ENCODE results near the gene CGB5.
"Not testable (repeated sequence)": the region's sequence is repeated elsewhere in the genome, so short reads cannot be mapped to it uniquely, and the experiment has no call there.

Gene CGB5

DNA sequence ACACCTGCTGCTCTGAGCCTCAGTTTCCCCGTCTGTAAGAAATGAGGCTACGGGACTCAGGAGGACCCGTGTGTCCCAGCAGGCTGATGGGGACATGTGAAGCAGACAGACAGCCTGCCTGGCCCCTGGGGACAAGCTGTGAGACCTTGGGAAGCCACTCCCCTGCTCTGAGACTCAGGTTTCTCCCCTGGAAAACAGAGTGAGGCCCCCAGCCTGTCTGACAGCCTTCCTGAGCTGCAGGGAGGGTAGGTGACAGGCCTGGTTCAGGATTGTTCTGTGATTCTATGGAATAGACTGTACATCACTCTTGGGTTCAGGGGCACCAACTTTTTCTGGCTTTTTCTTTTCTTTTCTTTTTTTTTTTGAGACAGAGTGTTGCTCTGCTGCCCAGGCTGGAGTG is 23.9 kb downstream of the CGB5 start:
- TF ChIP-seq, protein P1, sequence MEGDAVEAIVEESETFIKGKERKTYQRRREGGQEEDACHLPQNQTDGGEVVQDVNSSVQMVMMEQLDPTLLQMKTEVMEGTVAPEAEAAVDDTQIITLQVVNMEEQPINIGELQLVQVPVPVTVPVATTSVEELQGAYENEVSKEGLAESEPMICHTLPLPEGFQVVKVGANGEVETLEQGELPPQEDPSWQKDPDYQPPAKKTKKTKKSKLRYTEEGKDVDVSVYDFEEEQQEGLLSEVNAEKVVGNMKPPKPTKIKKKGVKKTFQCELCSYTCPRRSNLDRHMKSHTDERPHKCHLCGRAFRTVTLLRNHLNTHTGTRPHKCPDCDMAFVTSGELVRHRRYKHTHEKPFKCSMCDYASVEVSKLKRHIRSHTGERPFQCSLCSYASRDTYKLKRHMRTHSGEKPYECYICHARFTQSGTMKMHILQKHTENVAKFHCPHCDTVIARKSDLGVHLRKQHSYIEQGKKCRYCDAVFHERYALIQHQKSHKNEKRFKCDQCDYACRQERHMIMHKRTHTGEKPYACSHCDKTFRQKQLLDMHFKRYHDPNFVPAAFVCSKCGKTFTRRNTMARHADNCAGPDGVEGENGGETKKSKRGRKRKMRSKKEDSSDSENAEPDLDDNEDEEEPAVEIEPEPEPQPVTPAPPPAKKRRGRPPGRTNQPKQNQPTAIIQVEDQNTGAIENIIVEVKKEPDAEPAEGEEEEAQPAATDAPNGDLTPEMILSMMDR (IDR thresholded peaks at IDR 0.05), result no peak
- peaks cover 100% of the 10 kb centered on the region for H3K27me3 ChIP-seq
- no peak overlapping the region for H3K27ac ChIP-seq
- no peaks in the 10 kb centered on the region for H3K36me3 ChIP-seq
- no peak overlapping the region for H3K4me3 ChIP-seq (ENCODE audit: low read depth in 1 of 2, low read length in 1 of 2)
- H3K9me3 ChIP-seq, result no peaks in the 10 kb centered on the region
- H3K4me1 ChIP-seq (ENCODE audit: control insufficient read depth in 1 of 2, insufficient read depth in 1 of 2, low read depth in 1 of 2, low read length in 1 of 2), result no peaks in the 10 kb centered on the region

DNA sequence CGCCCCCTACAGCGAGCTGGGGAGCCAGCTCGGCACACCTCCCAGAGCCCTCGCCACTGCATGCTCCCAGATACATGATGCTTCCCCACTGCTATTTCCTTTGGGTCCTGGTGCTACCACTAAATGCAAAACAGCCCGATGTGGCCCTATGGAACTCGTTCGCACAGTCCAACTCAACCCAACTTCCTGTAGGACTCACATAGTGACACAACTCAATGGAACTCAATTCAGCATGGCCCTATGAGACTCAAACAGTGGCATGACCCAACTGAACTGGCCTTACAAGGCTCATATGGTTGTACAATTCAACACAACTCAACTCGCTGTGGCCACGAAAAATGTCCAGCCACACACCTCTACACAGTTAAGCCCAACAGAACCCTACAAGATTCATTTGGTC is 25.4 kb downstream of the CGB5 start:
- peaks cover 100% of the 10 kb centered on the region for H3K27me3 ChIP-seq

DNA sequence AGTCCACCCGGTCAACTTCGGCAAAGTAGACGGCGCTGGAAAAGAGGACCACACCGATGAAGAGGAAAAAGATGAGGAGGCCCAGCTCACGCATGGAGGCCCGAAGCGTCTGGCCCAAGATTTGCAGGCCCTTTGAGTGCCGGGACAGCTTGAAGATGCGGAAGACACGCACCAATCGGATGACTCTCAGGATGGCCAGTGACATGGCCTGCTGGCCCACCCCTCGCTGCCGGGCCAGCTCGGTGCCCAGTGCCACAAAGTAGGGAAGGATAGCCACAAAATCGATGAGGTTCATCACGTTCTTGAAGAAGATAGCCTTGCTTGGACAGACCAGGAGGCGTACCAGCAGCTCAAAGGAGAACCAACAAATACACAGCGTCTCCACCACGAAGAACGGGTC is 26.8 kb downstream of the CGB5 start:
- Histone ChIP-seq H3K27ac (no peak overlapping the region), H3K4me3 (ENCODE audit: low read depth in 1 of 2, low read length in 1 of 2) (no peak overlapping the region), H3K27me3 (peaks cover 98% of the 10 kb centered on the region), H3K9me3 (no peaks in the 10 kb centered on the region), H3K4me1 (ENCODE audit: control insufficient read depth in 1 of 2, insufficient read depth in 1 of 2, low read depth in 1 of 2, low read length in 1 of 2) (no peaks in the 10 kb centered on the region), H3K36me3 (no peaks in the 10 kb centered on the region)
- TF ChIP-seq, protein P1 (IDR thresholded peaks at IDR 0.05), result no peak

More for the DNA sequence above, 25.4 kb downstream of the CGB5 start:
- Histone ChIP-seq H3K27ac (no peak overlapping the region), H3K36me3 (no peaks in the 10 kb centered on the region), H3K4me1 (ENCODE audit: control insufficient read depth in 1 of 2, insufficient read depth in 1 of 2, low read depth in 1 of 2, low read length in 1 of 2) (no peaks in the 10 kb centered on the region), H3K9me3 (no peaks in the 10 kb centered on the region), H3K4me3 (ENCODE audit: low read depth in 1 of 2, low read length in 1 of 2) (no peak overlapping the region)
- TF ChIP-seq, protein P1 (IDR thresholded peaks at IDR 0.05), result no peak

DNA sequence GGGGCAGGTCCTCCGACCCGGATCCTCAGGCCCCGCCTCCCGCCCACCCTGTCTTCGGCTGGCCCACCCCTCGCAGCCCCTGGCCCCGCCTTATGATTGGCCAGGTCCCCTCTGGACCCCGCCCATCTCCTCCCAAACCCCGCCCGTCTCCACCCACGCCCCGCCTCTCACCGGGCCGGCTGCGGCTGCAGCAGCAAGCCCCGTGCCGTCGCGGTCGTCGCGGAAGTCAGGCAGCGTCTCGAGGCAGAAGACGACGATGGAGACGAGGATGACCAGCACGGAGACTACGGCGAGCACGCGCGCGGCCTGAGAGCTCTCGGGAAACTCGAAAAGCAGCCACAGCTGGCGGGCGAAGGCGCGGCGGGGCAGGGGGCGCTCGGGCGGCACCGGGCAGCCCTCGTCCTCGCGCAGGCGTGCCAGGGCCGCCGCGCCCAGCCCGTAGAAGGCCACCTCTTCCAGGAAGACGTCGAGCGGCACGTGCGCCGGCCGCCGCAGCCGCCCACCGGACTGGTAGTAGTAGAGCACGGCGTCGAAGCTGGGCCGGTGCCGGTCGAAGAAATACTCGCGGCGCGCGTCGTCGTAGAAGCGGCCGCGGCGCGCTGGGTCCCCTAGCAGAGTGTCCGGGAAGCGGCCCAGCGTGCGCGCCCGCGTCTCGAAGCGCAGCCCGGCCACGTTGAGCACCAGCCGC is 28.4 kb downstream of the CGB5 start:
- TF ChIP-seq, protein P1 (IDR thresholded peaks at IDR 0.05), result no peak
- H3K4me1 ChIP-seq (ENCODE audit: control insufficient read depth in 1 of 2, insufficient read depth in 1 of 2, low read depth in 1 of 2, low read length in 1 of 2), result no peaks in the 10 kb centered on the region
- H3K36me3 ChIP-seq, result no peaks in the 10 kb centered on the region
- H3K4me3 ChIP-seq (ENCODE audit: low read depth in 1 of 2, low read length in 1 of 2), result no peak overlapping the region
- peaks cover 82% of the 10 kb centered on the region for H3K27me3 ChIP-seq
- H3K9me3 ChIP-seq, result no peaks in the 10 kb centered on the region
- no peak overlapping the region for H3K27ac ChIP-seq

DNA sequence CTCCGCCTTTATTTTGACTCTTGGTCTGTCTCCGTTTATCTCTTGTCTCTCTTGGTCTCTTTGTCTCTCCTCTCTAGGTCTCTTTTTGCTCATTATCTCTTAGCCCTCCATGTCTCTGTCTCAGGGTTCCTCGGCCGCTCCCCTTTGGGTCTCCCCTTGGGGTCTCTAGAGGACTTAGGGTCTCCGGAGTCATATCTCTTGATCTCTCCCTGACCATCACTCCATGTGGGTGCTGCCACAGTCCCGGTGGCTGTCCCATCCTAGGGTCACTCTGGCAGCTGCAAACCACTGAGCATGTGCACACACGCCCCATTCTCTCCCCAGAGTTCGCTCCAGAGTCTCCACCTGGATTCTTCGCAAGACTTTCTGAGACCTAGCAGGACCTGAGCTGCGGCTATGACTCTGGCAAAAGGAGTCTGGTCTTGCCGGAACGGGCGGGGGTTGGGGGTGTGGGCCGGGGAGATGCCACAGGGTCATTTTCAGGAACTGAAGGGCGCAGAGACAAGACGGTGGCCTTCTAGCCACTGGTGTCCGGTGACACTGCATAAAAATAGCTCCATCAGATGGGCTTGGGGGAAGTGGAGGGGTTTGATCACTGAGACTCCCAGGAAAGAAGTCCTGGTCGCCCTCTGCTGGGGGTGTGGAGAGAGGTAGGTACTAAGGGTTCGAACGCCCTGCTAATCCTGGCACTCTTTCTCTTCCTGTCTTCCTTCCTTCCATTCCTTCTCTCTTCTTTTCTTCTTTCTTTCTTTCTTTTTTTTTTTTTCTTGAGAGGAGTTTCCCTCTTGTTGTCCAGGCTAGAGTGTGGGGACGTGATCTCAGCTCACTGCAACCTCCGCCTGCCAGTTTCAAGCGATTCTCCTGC is 30.1 kb downstream of the CGB5 start:
- H3K9me3 ChIP-seq, result no peaks in the 10 kb centered on the region
- H3K27me3 ChIP-seq, result peaks cover 65% of the 10 kb centered on the region
- H3K4me3 ChIP-seq (ENCODE audit: low read depth in 1 of 2, low read length in 1 of 2), result no peak overlapping the region
- H3K27ac ChIP-seq, result no peak overlapping the region
- H3K36me3 ChIP-seq, result no peaks in the 10 kb centered on the region
- TF ChIP-seq, protein P1 (IDR thresholded peaks at IDR 0.05), result no peak
- H3K4me1 ChIP-seq (ENCODE audit: control insufficient read depth in 1 of 2, insufficient read depth in 1 of 2, low read depth in 1 of 2, low read length in 1 of 2), result no peaks in the 10 kb centered on the region

DNA sequence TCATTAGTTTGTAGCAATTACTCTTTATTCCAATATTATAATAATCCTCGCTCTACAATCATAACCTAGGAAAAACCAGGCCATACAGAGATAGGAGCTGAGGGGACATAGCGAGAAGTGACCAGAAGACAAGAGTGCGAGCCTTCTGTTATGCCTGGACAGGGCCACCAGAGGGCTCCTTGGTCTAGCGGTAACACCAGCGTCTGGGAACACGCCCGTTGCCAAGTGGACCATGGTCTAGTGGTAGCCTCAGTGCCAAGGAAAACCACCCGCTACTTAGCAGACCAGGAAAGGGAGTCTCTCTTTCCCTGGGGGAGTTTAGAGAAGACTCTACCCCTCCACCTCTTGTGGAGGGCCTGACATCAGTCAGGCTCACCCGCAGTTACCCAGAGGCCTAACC is 31.2 kb downstream of the CGB5 start:
- peaks cover 57% of the 10 kb centered on the region for H3K27me3 ChIP-seq
- not testable (repeated sequence) for H3K36me3 ChIP-seq; H3K27ac ChIP-seq; H3K4me1 ChIP-seq (ENCODE audit: control insufficient read depth in 1 of 2, insufficient read depth in 1 of 2, low read depth in 1 of 2, low read length in 1 of 2); H3K4me3 ChIP-seq (ENCODE audit: low read depth in 1 of 2, low read length in 1 of 2); H3K9me3 ChIP-seq
